ENCODE results near the gene KLHL10. TPM values are rescaled to one million over a fixed set of nuclear protein-coding genes. Genes with fewer than 3 reads are reported as not detected.

KLHL10 gene
- total RNA-seq, 4 donors from 2014 or later, result 0.70 to 1.2 TPM; not detected in 2

DNA sequence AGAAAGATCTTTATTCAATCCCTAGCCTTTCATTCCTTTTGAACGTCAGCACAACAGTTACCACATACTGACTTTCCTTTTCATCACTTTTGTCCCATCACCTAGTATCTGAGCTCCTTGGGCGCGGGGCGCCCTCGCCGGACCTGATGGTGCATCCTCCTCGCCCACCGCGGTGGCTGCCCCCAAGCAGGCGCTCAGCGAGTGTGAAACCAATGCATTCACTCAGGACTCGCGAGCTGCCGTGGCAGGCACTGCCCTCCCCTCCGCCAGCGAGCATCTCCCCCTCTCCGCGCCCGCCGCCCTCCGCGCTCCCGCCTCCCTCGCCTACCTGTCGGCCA, 26.8 kb downstream of the KLHL10 start:
- no peak for DNase-seq
- Histone ChIP-seq H3K36me3 (no peaks in the 10 kb centered on the region), H3K27ac (peak overlapping the region; percentile 86 to 91), H3K4me3 (peak overlapping the region; percentile 93 to 100), H3K9me3 (no peaks in the 10 kb centered on the region), H3K4me1 (peaks cover 9 to 10% of the 10 kb centered on the region in 2 donors), H3K27me3 (no peaks in the 10 kb centered on the region)
- intact Hi-C loops (cut with DNase I; ENCODE audit: low total_unique reads), result no loop called here
- TF ChIP-seq, protein P1, sequence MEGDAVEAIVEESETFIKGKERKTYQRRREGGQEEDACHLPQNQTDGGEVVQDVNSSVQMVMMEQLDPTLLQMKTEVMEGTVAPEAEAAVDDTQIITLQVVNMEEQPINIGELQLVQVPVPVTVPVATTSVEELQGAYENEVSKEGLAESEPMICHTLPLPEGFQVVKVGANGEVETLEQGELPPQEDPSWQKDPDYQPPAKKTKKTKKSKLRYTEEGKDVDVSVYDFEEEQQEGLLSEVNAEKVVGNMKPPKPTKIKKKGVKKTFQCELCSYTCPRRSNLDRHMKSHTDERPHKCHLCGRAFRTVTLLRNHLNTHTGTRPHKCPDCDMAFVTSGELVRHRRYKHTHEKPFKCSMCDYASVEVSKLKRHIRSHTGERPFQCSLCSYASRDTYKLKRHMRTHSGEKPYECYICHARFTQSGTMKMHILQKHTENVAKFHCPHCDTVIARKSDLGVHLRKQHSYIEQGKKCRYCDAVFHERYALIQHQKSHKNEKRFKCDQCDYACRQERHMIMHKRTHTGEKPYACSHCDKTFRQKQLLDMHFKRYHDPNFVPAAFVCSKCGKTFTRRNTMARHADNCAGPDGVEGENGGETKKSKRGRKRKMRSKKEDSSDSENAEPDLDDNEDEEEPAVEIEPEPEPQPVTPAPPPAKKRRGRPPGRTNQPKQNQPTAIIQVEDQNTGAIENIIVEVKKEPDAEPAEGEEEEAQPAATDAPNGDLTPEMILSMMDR (IDR thresholded peaks at IDR 0.05), result no peak

DNA sequence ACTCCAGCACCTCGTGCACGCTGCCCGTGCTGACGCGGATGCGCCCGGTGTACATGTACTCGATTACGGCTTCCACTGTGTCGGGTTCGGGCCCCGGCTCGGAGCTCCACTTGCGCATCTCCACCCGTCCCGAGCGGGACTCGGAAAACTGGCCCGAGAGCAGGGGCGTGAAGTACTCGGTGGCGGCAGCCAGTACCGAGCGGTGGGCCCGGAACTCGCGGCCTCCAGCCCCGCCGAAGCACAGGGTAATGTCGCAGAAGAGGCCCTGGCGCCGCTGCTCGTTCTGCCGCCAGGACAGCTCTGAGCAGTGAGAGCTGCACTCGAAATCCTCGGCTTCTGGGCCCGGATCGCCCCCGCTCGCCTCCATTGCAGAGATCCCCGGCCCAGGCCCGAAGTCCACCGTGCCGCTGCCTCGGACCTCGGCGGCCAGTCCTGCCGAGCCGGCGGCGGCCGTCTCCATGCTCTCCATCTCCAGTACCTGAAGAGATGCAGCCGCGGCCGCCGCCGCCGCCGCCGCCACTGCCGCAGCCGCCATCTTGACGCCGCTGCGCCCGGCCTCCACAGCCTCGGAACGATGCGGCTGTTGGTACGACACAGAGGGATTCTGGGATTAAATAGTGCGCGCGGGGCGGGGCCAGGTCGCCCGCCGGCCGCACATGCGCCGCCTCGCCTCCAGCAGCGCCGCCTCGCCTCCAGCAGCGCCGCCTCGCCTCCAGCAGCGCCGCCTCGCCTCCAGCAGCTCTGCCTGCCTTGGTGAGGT, 27.4 kb downstream of the KLHL10 start, which contains the start of gene KLHL11:
Gene KLHL11 (minus strand): TSS at position 588 of the 760 bp plus-strand sequence. CDS start 53 bp downstream, at position 535.
- Histone ChIP-seq H3K4me1 (peaks cover 9 to 10% of the 10 kb centered on the region in 2 donors), H3K9me3 (no peaks in the 10 kb centered on the region), H3K27me3 (no peaks in the 10 kb centered on the region), H3K36me3 (no peaks in the 10 kb centered on the region), H3K27ac (peak within 1 kb of the TSS; percentile 86 to 91), H3K4me3 (peak within 1 kb of the TSS; percentile 93 to 100)
- intact Hi-C loops (cut with DNase I; ENCODE audit: low total_unique reads), result no loop called here
- DNase-seq, result peak; percentile 82 to 88
- peak; percentile 77 to 92 for TF ChIP-seq POLR2A (IDR thresholded peaks at IDR 0.05)
- TF ChIP-seq, protein P1 (IDR thresholded peaks at IDR 0.05), result peak in 3 of 4 experiments; percentile 37 to 44 (median 41)

DNA sequence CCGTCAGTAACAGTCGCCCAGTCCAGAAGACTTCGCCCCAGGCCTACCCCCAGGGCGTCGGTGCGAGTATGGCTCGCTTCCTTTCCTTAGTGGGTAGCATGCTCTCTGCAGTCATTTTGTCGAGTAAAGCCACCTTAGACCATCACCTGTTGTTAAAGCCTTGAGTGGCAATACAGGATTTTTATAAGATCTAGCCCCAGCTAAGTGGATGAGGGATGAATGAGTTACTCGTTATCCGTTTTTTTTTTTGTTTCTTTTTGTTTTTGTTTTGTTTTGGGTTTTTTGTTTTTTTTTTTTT, 27.9 kb downstream of the KLHL10 start:
- intact Hi-C loops (cut with DNase I; ENCODE audit: low total_unique reads), result no loop called here
- Histone ChIP-seq H3K4me3 (peak overlapping the region in 1 of 2 donors; percentile 93), H3K36me3 (no peaks in the 10 kb centered on the region), H3K4me1 (peaks cover 9 to 10% of the 10 kb centered on the region in 2 donors), H3K9me3 (no peaks in the 10 kb centered on the region), H3K27ac (peak overlapping the region; percentile 86 to 91), H3K27me3 (no peaks in the 10 kb centered on the region)
- no peak for DNase-seq
- TF ChIP-seq POLR2A (IDR thresholded peaks at IDR 0.05), result no peak
- TF ChIP-seq, protein P1 (IDR thresholded peaks at IDR 0.05), result no peak

DNA sequence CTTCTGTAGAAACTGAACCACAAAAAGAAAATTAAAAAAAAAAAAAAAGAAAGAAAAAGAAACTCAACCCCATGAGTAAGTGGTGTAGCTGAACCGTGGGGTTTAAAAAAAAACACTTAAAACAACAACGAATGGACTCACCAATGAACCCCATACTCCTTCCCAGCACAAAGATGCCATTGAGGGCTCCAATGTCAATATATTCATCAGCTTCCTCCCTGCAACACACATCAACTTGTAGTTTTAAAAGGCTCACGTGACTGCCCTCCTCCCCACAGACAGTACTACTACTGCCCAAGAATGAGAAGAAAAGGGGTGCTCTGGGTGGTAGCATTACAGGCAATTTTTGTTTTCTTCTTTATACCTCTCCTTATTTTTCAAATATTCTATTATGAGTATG, 30.9 kb downstream of the KLHL10 start:
- no peak for TF ChIP-seq POLR2A (IDR thresholded peaks at IDR 0.05)
- TF ChIP-seq, protein P1 (IDR thresholded peaks at IDR 0.05), result no peak
- intact Hi-C loops (cut with DNase I; ENCODE audit: low total_unique reads), result no loop called here
- no peak for DNase-seq
- peaks cover 6% of the 10 kb centered on the region in 2 donors for H3K4me1 ChIP-seq
- no peak overlapping the region for H3K4me3 ChIP-seq
- H3K27ac ChIP-seq, result no peak overlapping the region
- no peaks in the 10 kb centered on the region for H3K9me3 ChIP-seq
- H3K27me3 ChIP-seq, result no peaks in the 10 kb centered on the region
- H3K36me3 ChIP-seq, result no peaks in the 10 kb centered on the region

DNA sequence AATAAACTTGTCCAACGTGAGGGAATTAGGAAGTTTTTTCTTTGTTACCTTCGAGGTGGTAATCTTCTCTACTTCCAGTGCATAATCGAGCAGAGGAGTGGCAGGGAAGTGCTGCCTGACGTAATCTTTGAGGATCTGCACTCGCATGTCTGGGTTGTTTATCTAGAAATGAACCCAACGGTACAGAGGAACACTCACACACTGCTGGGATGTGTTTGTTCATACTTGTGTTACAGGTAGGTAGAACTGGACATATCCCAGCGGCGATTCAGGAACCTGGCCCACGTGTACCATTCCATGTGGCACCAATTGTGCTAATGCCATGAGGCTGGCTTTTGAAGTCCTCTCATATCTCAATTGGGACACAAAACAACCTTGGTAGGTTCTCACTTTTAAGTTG, 31.8 kb downstream of the KLHL10 start:
- H3K9me3 ChIP-seq, result no peaks in the 10 kb centered on the region
- DNase-seq, result no peak
- H3K27me3 ChIP-seq, result no peaks in the 10 kb centered on the region
- H3K4me1 ChIP-seq, result no peaks in the 10 kb centered on the region
- intact Hi-C loops (cut with DNase I; ENCODE audit: low total_unique reads), result no loop called here
- TF ChIP-seq, protein P1 (IDR thresholded peaks at IDR 0.05), result no peak
- TF ChIP-seq POLR2A (IDR thresholded peaks at IDR 0.05), result no peak
- H3K36me3 ChIP-seq, result no peaks in the 10 kb centered on the region
- H3K27ac ChIP-seq, result no peak overlapping the region
- H3K4me3 ChIP-seq, result no peak overlapping the region

All from uterus (tissue), 4 donors.